OCI-LY7 (cell line): ENCODE measurements around the gene PRSS50.
"Not testable (repeated sequence)": the region's sequence is repeated elsewhere in the genome, so short reads cannot be mapped to it uniquely, and the experiment has no call there.

ENCODE experiments used
- EZH2phosphoT487 ChIP-seq: fragments of 200-600 bp; sonication (generic); IDR thresholded peaks from 2 replicates; pipeline ENCODE4 v1.6.1; 2018; ENCODE audit warnings: low read depth, borderline replicate concordance, mild to moderate bottlenecking, mixed run types, antibody characterized with exemption, low read length, moderate library complexity, mixed read lengths
- TF ChIP-seq, protein P1 (sequence below): fragments of 200-600 bp; sonication (generic); conservative IDR thresholded peaks from 2 replicates; pipeline ENCODE4 v1.5.1; 2014; ENCODE audit warnings: mild to moderate bottlenecking, antibody characterized with exemption, low read length, moderate library complexity, mixed read lengths

- TF ChIP-seq, protein P1, sequence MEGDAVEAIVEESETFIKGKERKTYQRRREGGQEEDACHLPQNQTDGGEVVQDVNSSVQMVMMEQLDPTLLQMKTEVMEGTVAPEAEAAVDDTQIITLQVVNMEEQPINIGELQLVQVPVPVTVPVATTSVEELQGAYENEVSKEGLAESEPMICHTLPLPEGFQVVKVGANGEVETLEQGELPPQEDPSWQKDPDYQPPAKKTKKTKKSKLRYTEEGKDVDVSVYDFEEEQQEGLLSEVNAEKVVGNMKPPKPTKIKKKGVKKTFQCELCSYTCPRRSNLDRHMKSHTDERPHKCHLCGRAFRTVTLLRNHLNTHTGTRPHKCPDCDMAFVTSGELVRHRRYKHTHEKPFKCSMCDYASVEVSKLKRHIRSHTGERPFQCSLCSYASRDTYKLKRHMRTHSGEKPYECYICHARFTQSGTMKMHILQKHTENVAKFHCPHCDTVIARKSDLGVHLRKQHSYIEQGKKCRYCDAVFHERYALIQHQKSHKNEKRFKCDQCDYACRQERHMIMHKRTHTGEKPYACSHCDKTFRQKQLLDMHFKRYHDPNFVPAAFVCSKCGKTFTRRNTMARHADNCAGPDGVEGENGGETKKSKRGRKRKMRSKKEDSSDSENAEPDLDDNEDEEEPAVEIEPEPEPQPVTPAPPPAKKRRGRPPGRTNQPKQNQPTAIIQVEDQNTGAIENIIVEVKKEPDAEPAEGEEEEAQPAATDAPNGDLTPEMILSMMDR = not testable (repeated sequence)
- not testable (repeated sequence) for TF ChIP-seq EZH2phosphoT487
These were observed 21.9 kb upstream of the PRSS50 start for GRCh38 chr3:46739565-46739964.
